Measurements from ENCODE around the gene TRABD. TPM values are rescaled to one million over a fixed set of nuclear protein-coding genes. Genes with fewer than 3 reads are reported as not detected.

The TRABD gene
- polyA plus RNA-seq, 1 donor (not counting 4 experiments of a cell fraction or from before 2014, with no cell fraction given): 22.7 TPM

GRCh38 chr22:50188356-50188755 is 2.6 kb downstream of the TRABD start:
- dilution Hi-C loops (cut with MboI; ENCODE audit: extremely low pct_ligation_motif_present, low sequenced_read_pairs): no loop called here
- TF ChIP-seq EZH2 (IDR thresholded peaks at IDR 0.05; ENCODE audit: low read length): no peak
- TF ChIP-seq CTCF (optimal IDR thresholded peaks at IDR 0.05 in 1 of 3, IDR thresholded peaks at IDR 0.05 in 1 of 3, conservative IDR thresholded peaks at IDR 0.05 in 1 of 3; ENCODE audit: extremely low read depth in 1 of 3, insufficient read depth in 2 of 3, low read length in 3 of 3): no peak
- H3K79me2 ChIP-seq (ENCODE audit: control insufficient read depth, insufficient read depth, low read length): peaks cover 61% of the 10 kb centered on the region
- no peak overlapping the region for H3K9ac ChIP-seq (ENCODE audit: control insufficient read depth, extremely low read depth, insufficient read depth, low read length)
- no peak overlapping the region for H3K27ac ChIP-seq (ENCODE audit: control insufficient read depth, insufficient read depth, low read length)
- H3K36me3 ChIP-seq (ENCODE audit: control insufficient read depth in 2 of 2, extremely low read depth in 1 of 2, insufficient read depth in 2 of 2, low read length in 2 of 2): peaks cover 4% of the 10 kb centered on the region in 2 experiments
- DNase-seq (ENCODE audit: low read depth, low spot score) (no peak), FAIRE-seq (no peak)
- H3K4me1 ChIP-seq (ENCODE audit: control insufficient read depth, extremely low read depth, insufficient read depth, low read length): peaks cover 34% of the 10 kb centered on the region
- H3K9me3 ChIP-seq (ENCODE audit: control insufficient read depth, low read depth, low read length): no peaks in the 10 kb centered on the region
- no peak overlapping the region for H2AFZ ChIP-seq (ENCODE audit: control insufficient read depth, low read length)
- H3K27me3 ChIP-seq (ENCODE audit: control insufficient read depth, extremely low read depth, insufficient read depth, low read length): no peaks in the 10 kb centered on the region
- H4K20me1 ChIP-seq (ENCODE audit: control insufficient read depth, extremely low read depth, insufficient read depth, low read length): peaks cover 3% of the 10 kb centered on the region
- H3K4me2 ChIP-seq (ENCODE audit: control insufficient read depth, extremely low read depth, insufficient read depth, low read depth, low read length): no peak overlapping the region
- no peaks in the 10 kb centered on the region for H3K9me1 ChIP-seq (ENCODE audit: control insufficient read depth, extremely low read depth, insufficient read depth, low read length)
- no peak overlapping the region for H3K4me3 ChIP-seq (ENCODE audit: control insufficient read depth in 2 of 3, extremely low read depth in 1 of 3, insufficient read depth in 2 of 3, low read depth in 1 of 3, low read length in 3 of 3)

- Histone ChIP-seq H3K9ac (ENCODE audit: control insufficient read depth, extremely low read depth, insufficient read depth, low read length) (peak overlapping the region; percentile 64), H3K4me1 (ENCODE audit: control insufficient read depth, extremely low read depth, insufficient read depth, low read length) (peaks cover 34% of the 10 kb centered on the region)
Observed at GRCh38 chr22:50189184-50189848, 3.6 kb downstream of the TRABD start.

More at GRCh38 chr22:50189184-50189848, 3.6 kb downstream of the TRABD start:
- H3K9me1 ChIP-seq (ENCODE audit: control insufficient read depth, extremely low read depth, insufficient read depth, low read length): no peaks in the 10 kb centered on the region
- H3K27me3 ChIP-seq (ENCODE audit: control insufficient read depth, extremely low read depth, insufficient read depth, low read length): no peaks in the 10 kb centered on the region
- dilution Hi-C loops (cut with MboI; ENCODE audit: extremely low pct_ligation_motif_present, low sequenced_read_pairs): no loop called here
- H4K20me1 ChIP-seq (ENCODE audit: control insufficient read depth, extremely low read depth, insufficient read depth, low read length): peaks cover 3% of the 10 kb centered on the region
- peak overlapping the region; percentile 78 for H3K27ac ChIP-seq (ENCODE audit: control insufficient read depth, insufficient read depth, low read length)
- no peak overlapping the region for H2AFZ ChIP-seq (ENCODE audit: control insufficient read depth, low read length)
- peaks cover 68% of the 10 kb centered on the region for H3K79me2 ChIP-seq (ENCODE audit: control insufficient read depth, insufficient read depth, low read length)
- no peak overlapping the region for H3K4me3 ChIP-seq (ENCODE audit: control insufficient read depth in 2 of 3, extremely low read depth in 1 of 3, insufficient read depth in 2 of 3, low read depth in 1 of 3, low read length in 3 of 3)
- FAIRE-seq (no peak), DNase-seq (ENCODE audit: low read depth, low spot score) (no peak)
- peak overlapping the region; percentile 52 for H3K4me2 ChIP-seq (ENCODE audit: control insufficient read depth, extremely low read depth, insufficient read depth, low read depth, low read length)
- H3K36me3 ChIP-seq (ENCODE audit: control insufficient read depth in 2 of 2, extremely low read depth in 1 of 2, insufficient read depth in 2 of 2, low read length in 2 of 2): peaks cover 6 to 14% of the 10 kb centered on the region in 2 experiments
- H3K9me3 ChIP-seq (ENCODE audit: control insufficient read depth, low read depth, low read length): no peaks in the 10 kb centered on the region
- TF ChIP-seq EZH2 (IDR thresholded peaks at IDR 0.05; ENCODE audit: low read length): no peak
- TF ChIP-seq CTCF (optimal IDR thresholded peaks at IDR 0.05 in 1 of 3, IDR thresholded peaks at IDR 0.05 in 1 of 3, conservative IDR thresholded peaks at IDR 0.05 in 1 of 3; ENCODE audit: extremely low read depth in 1 of 3, insufficient read depth in 2 of 3, low read length in 3 of 3): no peak

All from keratinocyte (primary cell).